Mesenchymal stem cell (in vitro differentiated cells and primary cell): Measurements from ENCODE around the gene ELFN1.

Source experiments
- DNase-seq: peaks from one replicate; pipeline ENCODE4 v3.0.0-alpha.2; 2013
- H2AFZ ChIP-seq: one replicate; pipeline ENCODE4 v1.6.1; 2013; ENCODE audit warnings: low read depth, mild to moderate bottlenecking, control low read depth, inconsistent platforms, low read length, moderate library complexity
- H2AK5ac ChIP-seq: 2 replicates; pipeline ENCODE4 v1.6.1; 2013; ENCODE audit warnings: low read length, moderate library complexity, mild to moderate bottlenecking, inconsistent platforms; ENCODE audit not compliant: severe bottlenecking
- H2BK120ac ChIP-seq: one replicate; pipeline ENCODE4 v1.6.1; 2013; ENCODE audit warnings: low read depth, mild to moderate bottlenecking, inconsistent platforms, low read length, moderate library complexity
- H2BK12ac ChIP-seq, 2 experiments: one replicate each; pipeline ENCODE4 v1.6.1; 2013; ENCODE audit warnings: inconsistent platforms in 2 of 2, low read length in 2 of 2, mild to moderate bottlenecking in 2 of 2, moderate library complexity in 2 of 2, control low read depth in 1 of 2
- H2BK15ac ChIP-seq: one replicate; pipeline ENCODE4 v1.6.1; 2013; ENCODE audit warnings: mild to moderate bottlenecking, low read depth, inconsistent platforms; ENCODE audit not compliant: poor library complexity, severe bottlenecking
- H2BK5ac ChIP-seq: 2 replicates; pipeline ENCODE4 v1.6.1; 2013; ENCODE audit warnings: low read depth, mild to moderate bottlenecking, low read length, control low read depth, inconsistent platforms; ENCODE audit not compliant: poor library complexity, severe bottlenecking
- H3K14ac ChIP-seq, 2 experiments: one replicate each; pipeline ENCODE4 v1.6.1; 2013; ENCODE audit warnings: inconsistent platforms in 2 of 2, low read length in 2 of 2, control low read depth in 1 of 2, mild to moderate bottlenecking in 1 of 2, moderate library complexity in 1 of 2
- H3K18ac ChIP-seq, 2 experiments: one replicate each; pipeline ENCODE4 v1.6.1; 2013; ENCODE audit warnings: inconsistent platforms in 2 of 2, low read length in 2 of 2, control low read depth in 1 of 2, low read depth in 1 of 2, mild to moderate bottlenecking in 1 of 2
- H3K23ac ChIP-seq, 2 experiments: one replicate each; pipeline ENCODE4 v1.6.1; 2013; ENCODE audit warnings: inconsistent platforms in 2 of 2, low read length in 2 of 2, mild to moderate bottlenecking in 2 of 2, moderate library complexity in 2 of 2, control low read depth in 1 of 2
- H3K27ac ChIP-seq: 2 replicates; pipeline ENCODE4 v1.5.1; 2013; ENCODE audit warnings: mild to moderate bottlenecking, moderate library complexity, low read length, control low read depth, inconsistent platforms; ENCODE audit not compliant: poor library complexity, severe bottlenecking
- H3K27me3 ChIP-seq, 2 experiments: 2 replicates each; pipeline versions ENCODE4 v1.6.1 to v1.7.0; 2013; ENCODE audit warnings: low read length in 2 of 2, mild to moderate bottlenecking in 2 of 2, moderate library complexity in 2 of 2, control low read depth in 1 of 2, inconsistent platforms in 1 of 2; ENCODE audit not compliant: control insufficient read depth in 1 of 2, insufficient read depth in 1 of 2
- H3K36me3 ChIP-seq, 2 experiments: 2 replicates each; pipeline versions ENCODE4 v1.6.1 to v1.7.0; 2013; ENCODE audit warnings: low read length in 2 of 2, control low read depth in 1 of 2, inconsistent platforms in 1 of 2, low read depth in 1 of 2, mild to moderate bottlenecking in 1 of 2; ENCODE audit not compliant: insufficient read depth in 2 of 2, control insufficient read depth in 1 of 2
- H3K4ac ChIP-seq, 2 experiments: one replicate each; pipeline ENCODE4 v1.6.1; 2013; ENCODE audit warnings: inconsistent platforms in 2 of 2, low read length in 2 of 2, mild to moderate bottlenecking in 2 of 2, moderate library complexity in 2 of 2, control low read depth in 1 of 2, low read depth in 1 of 2
- H3K4me1 ChIP-seq: 2 replicates; pipeline ENCODE4 v1.6.1; 2013; ENCODE audit warnings: low read depth, low read length, control low read depth; ENCODE audit not compliant: control insufficient read depth, insufficient read depth
- H3K4me2 ChIP-seq: 2 replicates; pipeline ENCODE4 v1.6.1; 2013; ENCODE audit warnings: low read length, mild to moderate bottlenecking, inconsistent platforms; ENCODE audit not compliant: poor library complexity, severe bottlenecking
- H3K4me3 ChIP-seq, 2 experiments: 2 replicates each; pipeline versions ENCODE4 v1.5.1 to v1.7.0; 2013; ENCODE audit warnings: low read length in 2 of 2, mild to moderate bottlenecking in 2 of 2, control low read depth in 1 of 2, low read depth in 1 of 2; ENCODE audit not compliant: insufficient read depth in 1 of 2
- H3K79me1 ChIP-seq: replicated peaks from 2 replicates; pipeline ENCODE4 v1.6.1; 2013; ENCODE audit warnings: mild to moderate bottlenecking, control low read depth, low read length, inconsistent platforms; ENCODE audit not compliant: poor library complexity, severe bottlenecking
- H3K9ac ChIP-seq: 2 replicates; pipeline ENCODE4 v1.7.0; 2013; ENCODE audit warnings: mild to moderate bottlenecking, low read length, moderate library complexity
- H3K9me3 ChIP-seq: 2 replicates; pipeline ENCODE4 v1.7.0; 2013; ENCODE audit warnings: mild to moderate bottlenecking, low read length; ENCODE audit not compliant: control insufficient read depth
- H4K8ac ChIP-seq: one replicate; pipeline ENCODE4 v1.6.1; 2013; ENCODE audit warnings: inconsistent platforms, mild to moderate bottlenecking, low read length, moderate library complexity
- H4K91ac ChIP-seq: one replicate; pipeline ENCODE4 v1.6.1; 2013; ENCODE audit warnings: mild to moderate bottlenecking, low read length, inconsistent platforms
- WGBS: methylation state at CpG from one replicate; pipeline ENCODE4 v1.1.7; 2013; ENCODE audit warnings: mixed read lengths; 5-methylcytosine and 5-hydroxymethylcytosine counted together

Gene ELFN1

GRCh38 chr7:1787241-1787640 is 117.2 kb downstream of the ELFN1 start:
- DNase-seq, result no peak
- no peaks in the 10 kb centered on the region for H3K79me1 ChIP-seq
- WGBS, result 77% methylated on average over 9 of the region's 9 CpGs
- no peak overlapping the region for H2AFZ ChIP-seq
- H3K27ac ChIP-seq, result no peak overlapping the region
- no peak overlapping the region for H2BK5ac ChIP-seq
- no peak overlapping the region for H2BK12ac ChIP-seq
- peaks cover 3% of the 10 kb centered on the region in 2 experiments for H3K27me3 ChIP-seq
- no peak overlapping the region for H3K23ac ChIP-seq
- no peak overlapping the region for H4K8ac ChIP-seq
- peaks cover 2% of the 10 kb centered on the region for H3K9me3 ChIP-seq
- H3K4me2 ChIP-seq, result no peak overlapping the region
- no peak overlapping the region for H2BK120ac ChIP-seq
- H3K18ac ChIP-seq, result no peak overlapping the region
- H3K4ac ChIP-seq, result no peak overlapping the region
- H2AK5ac ChIP-seq, result no peak overlapping the region
- H3K36me3 ChIP-seq, result no peaks in the 10 kb centered on the region
- H4K91ac ChIP-seq, result no peak overlapping the region
- no peak overlapping the region for H3K14ac ChIP-seq
- H3K9ac ChIP-seq, result no peak overlapping the region
- no peak overlapping the region for H2BK15ac ChIP-seq
- H3K4me1 ChIP-seq, result no peaks in the 10 kb centered on the region
- H3K4me3 ChIP-seq, result no peak overlapping the region

- H4K8ac ChIP-seq, result no peak overlapping the region
- no peaks in the 10 kb centered on the region for H3K79me1 ChIP-seq
- no peaks in the 10 kb centered on the region for H3K4me1 ChIP-seq
- no peak overlapping the region for H2BK12ac ChIP-seq
- no peak overlapping the region for H3K4ac ChIP-seq
- H2AFZ ChIP-seq, result no peak overlapping the region
- no peak overlapping the region for H3K4me2 ChIP-seq
- H3K23ac ChIP-seq, result no peak overlapping the region
- no peak overlapping the region for H3K14ac ChIP-seq
- no peak overlapping the region for H2AK5ac ChIP-seq
- no peak overlapping the region for H2BK120ac ChIP-seq
- no peak overlapping the region for H3K27ac ChIP-seq
- H3K36me3 ChIP-seq, result no peaks in the 10 kb centered on the region
- no peak for DNase-seq
- peaks cover 7% of the 10 kb centered on the region for H3K9me3 ChIP-seq
- H3K27me3 ChIP-seq, result peaks cover 3% of the 10 kb centered on the region in 2 experiments
- no peak overlapping the region for H4K91ac ChIP-seq
- H2BK5ac ChIP-seq, result no peak overlapping the region
- WGBS, result 87% methylated on average over 18 of the region's 18 CpGs
- no peak overlapping the region for H3K9ac ChIP-seq
- no peak overlapping the region for H3K4me3 ChIP-seq
- no peak overlapping the region for H3K18ac ChIP-seq
- H2BK15ac ChIP-seq, result no peak overlapping the region
Observed at GRCh38 chr7:1787681-1788235, 117.7 kb downstream of the ELFN1 start.

- WGBS, result no CpG with 5 or more reads among the region's 1 CpG
- Histone ChIP-seq H3K27me3 (peaks cover 7 to 13% of the 10 kb centered on the region in 2 experiments), H3K4me2 (no peak overlapping the region), H4K8ac (no peak overlapping the region), H2BK15ac (no peak overlapping the region), H3K27ac (no peak overlapping the region), H2BK5ac (no peak overlapping the region), H3K36me3 (no peaks in the 10 kb centered on the region), H3K18ac (no peak overlapping the region), H2AK5ac (no peak overlapping the region), H3K14ac (no peak overlapping the region), H3K4me3 (no peak overlapping the region), H3K9me3 (peaks cover 37% of the 10 kb centered on the region), H4K91ac (no peak overlapping the region), H3K23ac (no peak overlapping the region), H2BK12ac (no peak overlapping the region), H3K4me1 (no peaks in the 10 kb centered on the region), H3K79me1 (no peaks in the 10 kb centered on the region), H2BK120ac (no peak overlapping the region), H3K4ac (no peak overlapping the region), H3K9ac (no peak overlapping the region), H2AFZ (no peak overlapping the region)
- DNase-seq, result no peak
Observed at GRCh38 chr7:1794888-1795542, 124.9 kb downstream of the ELFN1 start.
